Endothelial cell of umbilical vein (primary cell): Measurements from ENCODE around the gene CCSER1. TPM values are rescaled to one million over a fixed set of nuclear protein-coding genes. Genes with fewer than 3 reads are reported as not detected.

Experiments used
- BruUV-seq: library from RNA; stranded (reverse); fragments of 400-500 nt; replicated peaks from 2 replicates; lab custom pipeline; 2021; lab: Mats Ljungman, UMichigan
- CTCF ChIA-PET: fragments of 300-600, 350-600 bp; sonication (Branson Sonifier 250); formaldehyde crosslinking; loops from one replicate; lab custom pipeline; 2021; ENCODE audit warnings: antibody characterized with exemption, inconsistent platforms; lab: Charles Lee
- POLR2A ChIA-PET: fragments of 300-600, 350-600 bp; sonication (Branson Sonifier 250); formaldehyde crosslinking; loops from one replicate; lab custom pipeline; 2021; ENCODE audit warnings: antibody characterized with exemption, inconsistent platforms; lab: Charles Lee
- DNase-seq: peaks from one replicate; pipeline ENCODE4 v3.0.0-alpha.2; 2011; ENCODE audit warnings: low read depth, low spot score
- FAIRE-seq: peaks from 2 replicates; lab custom pipeline; 2011; peaks lifted over from hg19 to GRCh38; lab: Jason Lieb, UNC
- H2AFZ ChIP-seq: 2 replicates; pipeline ENCODE4 v1.6.0; 2012; ENCODE audit warnings: low read depth, low read length, control low read depth, inconsistent platforms
- H3K27ac ChIP-seq: 2 replicates; pipeline ENCODE4 v1.5.1; 2011; ENCODE audit warnings: low read depth, mild to moderate bottlenecking, control low read depth, low read length, moderate library complexity; ENCODE audit not compliant: insufficient read depth
- H3K27me3 ChIP-seq, 2 experiments: 2 replicates each; pipeline versions ENCODE4 v1.6.0 to v1.6.1; 2011; ENCODE audit warnings: low read length in 2 of 2, mixed read lengths in 1 of 2; ENCODE audit not compliant: control insufficient read depth in 2 of 2, insufficient read depth in 2 of 2
- H3K36me3 ChIP-seq, 2 experiments: 2 replicates in 1 of 2; 3 replicates in 1 of 2; pipeline ENCODE4 v1.5.1; 2011; ENCODE audit warnings: low read length in 2 of 2, mild to moderate bottlenecking in 1 of 2, moderate library complexity in 1 of 2; ENCODE audit not compliant: control insufficient read depth in 2 of 2, insufficient read depth in 2 of 2; ENCODE audit errors: extremely low read depth in 1 of 2
- H3K4me1 ChIP-seq: 3 replicates; pipeline ENCODE4 v1.5.1; 2011; ENCODE audit warnings: mild to moderate bottlenecking, low read length; ENCODE audit not compliant: control insufficient read depth, insufficient read depth; ENCODE audit errors: extremely low read depth
- H3K4me2 ChIP-seq: 2 replicates; pipeline ENCODE4 v1.6.1; 2011; ENCODE audit warnings: low read length, control low read depth, mixed read lengths; ENCODE audit not compliant: insufficient read depth
- H3K4me3 ChIP-seq, 3 experiments: fragments of 200-600 bp in 1 of 3; sonication (generic), shearing (Covaris generic) in 1 of 3; replicated peaks in 1 of 3; 2 replicates each; pipeline ENCODE4 v1.5.1; 2011 to 2016; ENCODE audit warnings: control low read depth in 3 of 3, low read length in 3 of 3, mild to moderate bottlenecking in 2 of 3, inconsistent platforms in 1 of 3, low read depth in 1 of 3, moderate library complexity in 1 of 3; ENCODE audit not compliant: insufficient read depth in 1 of 3
- H3K79me2 ChIP-seq: 2 replicates; pipeline ENCODE4 v1.6.0; 2012; ENCODE audit warnings: low read length, inconsistent platforms; ENCODE audit not compliant: control insufficient read depth, insufficient read depth
- H3K9ac ChIP-seq: replicated peaks from 2 replicates; pipeline ENCODE3; 2011; ENCODE audit warnings: low read length, control low read depth; ENCODE audit not compliant: insufficient read depth; ENCODE audit errors: extremely low read depth
- H3K9me1 ChIP-seq: replicated peaks from 3 replicates; pipeline ENCODE4 v1.6.0; 2011; ENCODE audit warnings: mild to moderate bottlenecking, low read length; ENCODE audit not compliant: control insufficient read depth, insufficient read depth; ENCODE audit errors: extremely low read depth
- H3K9me3 ChIP-seq: replicated peaks from 2 replicates; pipeline ENCODE4 v1.5.1; 2012; ENCODE audit warnings: low read length, inconsistent platforms; ENCODE audit not compliant: control insufficient read depth, insufficient read depth
- H4K20me1 ChIP-seq: replicated peaks from 2 replicates; pipeline ENCODE3; 2011; ENCODE audit warnings: mild to moderate bottlenecking, low read length; ENCODE audit not compliant: control insufficient read depth, insufficient read depth; ENCODE audit errors: extremely low read depth
- EZH2 ChIP-seq: IDR thresholded peaks from 2 replicates; pipeline ENCODE4 v1.6.1; 2012; ENCODE audit warnings: borderline replicate concordance, low read depth, mild to moderate bottlenecking, moderate library complexity, low read length, inconsistent platforms; ENCODE audit not compliant: severe bottlenecking
- FOS ChIP-seq: IDR thresholded peaks from 2 replicates; pipeline ENCODE4 v1.6.1; 2011; ENCODE audit warnings: mild to moderate bottlenecking, low read length, moderate library complexity, borderline replicate concordance; ENCODE audit not compliant: insufficient read depth
- GATA2 ChIP-seq: IDR thresholded peaks from 2 replicates; pipeline ENCODE4 v1.7.0; 2011; ENCODE audit warnings: low read depth, mild to moderate bottlenecking, moderate library complexity, mixed read lengths, low read length; ENCODE audit not compliant: insufficient read length, insufficient read depth
- JUN ChIP-seq: IDR thresholded peaks from 2 replicates; pipeline ENCODE4 v1.6.1; 2011; ENCODE audit warnings: borderline replicate concordance, low read depth; ENCODE audit not compliant: insufficient read length, insufficient read depth
- POLR2A ChIP-seq: IDR thresholded peaks from 2 replicates; pipeline ENCODE4 v1.6.1; 2012; ENCODE audit warnings: low read depth, mild to moderate bottlenecking, control low read depth, low read length
- dilution Hi-C: fragments of 300-500 bp; cut with MboI; formaldehyde crosslinking; loops from one replicate; pipeline ENCODE4 v1.15.0; 2019; ENCODE audit warnings: low sequenced_read_pairs; ENCODE audit not compliant: extremely low pct_ligation_motif_present
- intact Hi-C: fragments of 100-400 bp; cut with micrococcal nuclease; formaldehyde crosslinking; loops from one replicate; pipeline ENCODE4 v1.10.0; 2022
- polyA plus RNA-seq, 4 experiments: library from polyadenylated mRNA; depleted of rRNA in 3 of 4; stranded (reverse) in 3 of 4; unstranded in 1 of 4; fragments of >200 nt; gene quantifications; 2 replicates each; pipeline versions ENCODE4 v1.2.1 to v1.2.3, GENCODE V29; 2011 to 2012; ENCODE audit warnings: missing spikeins in 1 of 4
- total RNA-seq: library from RNA; stranded (reverse); gene quantifications from 2 replicates; pipeline ENCODE4 v1.2.3, GENCODE V29; 2021

CCSER1 gene
- total and polyA plus RNA-seq, 2 donors (not counting 3 experiments of a cell fraction or from before 2014, with no cell fraction given) = 0.11 to 1.8 TPM

DNA sequence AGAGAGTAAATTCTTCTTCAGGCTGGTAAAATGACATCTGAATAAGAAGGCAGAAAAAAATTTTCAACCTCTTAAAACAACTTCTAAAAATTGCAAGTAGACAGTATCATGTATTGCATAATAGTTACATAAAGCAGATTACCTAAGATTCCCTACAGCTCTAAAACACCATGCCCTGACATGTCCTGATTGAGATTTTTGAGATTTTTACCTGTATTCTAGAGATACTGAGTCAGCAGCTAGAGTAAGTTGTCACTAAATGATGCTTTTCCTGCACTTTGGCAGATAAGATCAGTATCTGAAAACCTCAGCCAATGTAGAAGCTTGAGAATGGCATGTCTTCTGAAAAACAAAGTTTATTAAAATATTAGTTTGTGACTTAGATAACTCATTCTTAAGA is 713.6 kb downstream of the CCSER1 start:
- peak; percentile 12 for TF ChIP-seq GATA2
- no peak for TF ChIP-seq POLR2A
- Histone ChIP-seq H4K20me1 (no peaks in the 10 kb centered on the region), H3K9ac (no peak overlapping the region), H2AFZ (no peak overlapping the region), H3K4me3 (no peak overlapping the region), H3K4me1 (peaks cover 18% of the 10 kb centered on the region), H3K79me2 (no peaks in the 10 kb centered on the region), H3K27ac (no peak overlapping the region), H3K27me3 (no peaks in the 10 kb centered on the region), H3K9me3 (no peaks in the 10 kb centered on the region), H3K4me2 (no peak overlapping the region), H3K36me3 (no peaks in the 10 kb centered on the region), H3K9me1 (no peaks in the 10 kb centered on the region)
- no peak for DNase-seq
- ChIA-PET CTCF (interaction anchor here (0.9 kb wide), 1 partner anchor 101 kb away, joined by 3 read pairs; no protein-coding TSS in a partner anchor), POLR2A (interaction anchor here (0.7 kb wide), 1 partner anchor 214 kb away, joined by 5 read pairs; no protein-coding TSS in a partner anchor)
- dilution Hi-C loops = no loop called here
- intact Hi-C loops = no loop called here
- FAIRE-seq = no peak
- BruUV-seq = no TSS peak

GRCh38 chr4:90841676-90842075 is 714.5 kb downstream of the CCSER1 start:
- no TSS peak for BruUV-seq
- H3K27ac ChIP-seq = peak overlapping the region; percentile 18

More at GRCh38 chr4:90841676-90842075, 714.5 kb downstream of the CCSER1 start:
- no peaks in the 10 kb centered on the region for H3K9me1 ChIP-seq
- no peaks in the 10 kb centered on the region for H4K20me1 ChIP-seq
- H2AFZ ChIP-seq = no peak overlapping the region
- ChIA-PET CTCF (no interaction called here), POLR2A (interaction anchor here (0.7 kb wide), 1 partner anchor 213 kb away, joined by 5 read pairs; no protein-coding TSS in a partner anchor)
- dilution Hi-C loops = no loop called here
- DNase-seq = peak; percentile 57
- intact Hi-C loops = no loop called here
- no peak overlapping the region for H3K4me2 ChIP-seq
- no peak overlapping the region for H3K9ac ChIP-seq
- FAIRE-seq = peak; percentile 43
- peaks cover 20% of the 10 kb centered on the region for H3K4me1 ChIP-seq
- no peaks in the 10 kb centered on the region for H3K27me3 ChIP-seq
- H3K36me3 ChIP-seq = no peaks in the 10 kb centered on the region
- H3K79me2 ChIP-seq = no peaks in the 10 kb centered on the region
- TF ChIP-seq EZH2 (no peak), FOS (peak; percentile 13), JUN (peak; percentile 47)
- no peaks in the 10 kb centered on the region for H3K9me3 ChIP-seq
- no peak overlapping the region for H3K4me3 ChIP-seq
